OCI-LY7 (cell line): ENCODE results near the gene DYNLT4. TPM values are rescaled to one million over a fixed set of nuclear protein-coding genes. Genes with fewer than 3 reads are reported as not detected.

Experiments
- BruUV-seq: library from RNA; stranded (reverse); fragments of 400-500 nt; replicated peaks from 2 replicates; lab custom pipeline; 2021; lab: Mats Ljungman, UMichigan
- CTCF ChIA-PET: fragments of 300-600 bp; sonication (Branson Sonifier 250); formaldehyde crosslinking; loops from one replicate; lab custom pipeline; 2022; ENCODE audit warnings: antibody characterized with exemption; ENCODE audit not compliant: unreplicated experiment; lab: Charles Lee
- POLR2A ChIA-PET: fragments of 300-600 bp; sonication (Branson Sonifier 250); formaldehyde crosslinking; loops from one replicate; lab custom pipeline; 2022; ENCODE audit warnings: antibody characterized with exemption; lab: Charles Lee
- DNase-seq: peaks from one replicate; pipeline ENCODE4 v3.0.0-alpha.2; 2015; ENCODE audit warnings: low spot score
- H2AFZ ChIP-seq: fragments of 200-600 bp; sonication (generic), shearing (Covaris generic); 2 replicates; pipeline ENCODE4 v1.6.1; 2014; ENCODE audit warnings: mild to moderate bottlenecking, antibody characterized with exemption, low read length, moderate library complexity
- H3K27ac ChIP-seq: fragments of 200-600 bp; sonication (generic); 2 replicates; pipeline ENCODE4 v1.5.1; 2014; ENCODE audit warnings: mixed run types, low read depth, mild to moderate bottlenecking, moderate library complexity, low read length, inconsistent platforms; ENCODE audit not compliant: poor library complexity, severe bottlenecking
- H3K36me3 ChIP-seq: fragments of 200-600 bp; sonication (generic); 2 replicates; pipeline ENCODE4 v1.6.1; 2014; ENCODE audit warnings: mild to moderate bottlenecking, antibody characterized with exemption, low read length, moderate library complexity, mixed read lengths; ENCODE audit not compliant: insufficient read depth
- H3K4me1 ChIP-seq: fragments of 200-600 bp; sonication (generic); 2 replicates; pipeline ENCODE4 v1.5.1; 2014; ENCODE audit warnings: mild to moderate bottlenecking, low read length; ENCODE audit not compliant: insufficient read depth, poor library complexity, severe bottlenecking
- H3K4me2 ChIP-seq: fragments of 200-600 bp; sonication (generic); 2 replicates; pipeline ENCODE4 v1.6.1; 2014; ENCODE audit warnings: mild to moderate bottlenecking, low read length
- H3K4me3 ChIP-seq: fragments of 200-600 bp; sonication (generic); 2 replicates; pipeline ENCODE4 v1.5.1; 2014; ENCODE audit warnings: mild to moderate bottlenecking, low read depth, low read length; ENCODE audit not compliant: poor library complexity, severe bottlenecking
- H3K79me2 ChIP-seq: fragments of 200-600 bp; sonication (generic); 2 replicates; pipeline ENCODE4 v1.6.1; 2016; ENCODE audit warnings: low read depth, mild to moderate bottlenecking, low read length, moderate library complexity, mixed read lengths; ENCODE audit not compliant: insufficient read depth
- H3K9me2 ChIP-seq: fragments of 200-600 bp; sonication (generic); 2 replicates; pipeline ENCODE4 v1.6.1; 2016; ENCODE audit warnings: mild to moderate bottlenecking, low read length, mixed read lengths; ENCODE audit not compliant: insufficient read depth
- H3K9me3 ChIP-seq: fragments of 200-600 bp; sonication (generic); 2 replicates; pipeline ENCODE4 v1.6.1; 2014; ENCODE audit warnings: mild to moderate bottlenecking, mixed run types, low read length, mixed read lengths
- H4K20me1 ChIP-seq: fragments of 200-600 bp; sonication (generic); 2 replicates; pipeline ENCODE4 v1.6.1; 2014; ENCODE audit warnings: mild to moderate bottlenecking, antibody characterized with exemption, low read length, moderate library complexity, mixed read lengths; ENCODE audit not compliant: insufficient read depth
- CTCF ChIP-seq: fragments of 200-600 bp; sonication (generic); conservative IDR thresholded peaks from 2 replicates; pipeline ENCODE4 v1.5.1; 2014; ENCODE audit warnings: mild to moderate bottlenecking, antibody characterized with exemption, low read length, moderate library complexity, mixed read lengths
- EZH2phosphoT487 ChIP-seq: fragments of 200-600 bp; sonication (generic); IDR thresholded peaks from 2 replicates; pipeline ENCODE4 v1.6.1; 2018; ENCODE audit warnings: low read depth, borderline replicate concordance, mild to moderate bottlenecking, mixed run types, antibody characterized with exemption, low read length, moderate library complexity, mixed read lengths
- intact Hi-C: fragments of 100-400 bp; cut with micrococcal nuclease; formaldehyde crosslinking; loops from one replicate; pipeline ENCODE4 v1.10.0; 2022; ENCODE audit not compliant: unreplicated experiment
- total RNA-seq, 2 experiments: library from RNA; depleted of rRNA in 1 of 2; stranded (reverse); fragments of >200 nt in 1 of 2; shearing (Covaris generic) in 1 of 2; gene quantifications; 2 replicates each; pipeline ENCODE4 v1.2.3, GENCODE V29; 2014 to 2022

DYNLT4 gene
- total RNA-seq, 2 experiments from 2014 or later = not detected

GRCh38 chr1:44785501-44786137, 21.5 kb downstream of the DYNLT4 start:
- intact Hi-C loops = no loop called here
- peak overlapping the region; percentile 66 for H3K4me2 ChIP-seq
- TF ChIP-seq EZH2phosphoT487 = no peak
- TF ChIP-seq CTCF = no peak

GRCh38 chr1:44785029-44785380, 22.1 kb downstream of the DYNLT4 start:
- no peaks in the 10 kb centered on the region for H3K9me2 ChIP-seq
- CTCF ChIA-PET = interaction anchor here (0.7 to 2.5 kb wide), 2 partner anchors 9 to 24 kb away, joined by 4 to 9 read pairs; no protein-coding TSS in a partner anchor
- peak; percentile 3; the same call in 1 of the 2 replicates for TF ChIP-seq CTCF
- TF ChIP-seq EZH2phosphoT487 = no peak
- no peak for DNase-seq
- H2AFZ ChIP-seq = peak overlapping the region; percentile 93; the same call in 1 of the 2 replicates
- intact Hi-C loops = no loop called here
- POLR2A ChIA-PET = interaction anchor here (0.5 to 4.4 kb wide), 6 partner anchors 10 to 721 kb away, joined by 3 to 20 read pairs (median 8); partner anchors contain the start of genes PLK3, RNU5D-1 and RPS8
- H3K4me1 ChIP-seq = peaks cover 35% of the 10 kb centered on the region
- peak overlapping the region; percentile 40 for H3K27ac ChIP-seq
- no peaks in the 10 kb centered on the region for H4K20me1 ChIP-seq
- H3K4me3 ChIP-seq = peak overlapping the region; percentile 56
- peaks cover 26% of the 10 kb centered on the region for H3K36me3 ChIP-seq
- H3K4me2 ChIP-seq = peak overlapping the region; percentile 66
- no peaks in the 10 kb centered on the region for H3K9me3 ChIP-seq
- BruUV-seq = no TSS peak
- H3K79me2 ChIP-seq = no peaks in the 10 kb centered on the region

More at GRCh38 chr1:44785501-44786137, 21.5 kb downstream of the DYNLT4 start:
- Histone ChIP-seq H3K4me3 (peak overlapping the region; percentile 56), H4K20me1 (no peaks in the 10 kb centered on the region), H3K9me3 (no peaks in the 10 kb centered on the region), H3K79me2 (no peaks in the 10 kb centered on the region), H2AFZ (peak overlapping the region; percentile 93; the same call in 1 of the 2 replicates), H3K36me3 (peaks cover 20% of the 10 kb centered on the region), H3K9me2 (no peaks in the 10 kb centered on the region), H3K4me1 (peaks cover 35% of the 10 kb centered on the region), H3K27ac (peak overlapping the region; percentile 40)
- ChIA-PET POLR2A (interaction anchor here (0.5 to 4.4 kb wide), 6 partner anchors 10 to 720 kb away, joined by 3 to 20 read pairs (median 6); partner anchors contain the start of genes PLK3, RNU5D-1 and RPS8), CTCF (interaction anchor here (2.5 kb wide), 1 partner anchor 23 kb away, joined by 9 read pairs; no protein-coding TSS in a partner anchor)
- no TSS peak for BruUV-seq
- no peak for DNase-seq
